GM21423 (cell line): ENCODE results near the gene CDH9.
"Not testable (repeated sequence)": the region's sequence is repeated elsewhere in the genome, so short reads cannot be mapped to it uniquely, and the experiment has no call there.

ENCODE experiments used
- ATAC-seq: cut with Tn5 transposase; IDR thresholded peaks from one replicate; pipeline ENCODE4 v1.9.1; 2021; ENCODE audit warnings: mild to moderate bottlenecking, moderate library complexity; ENCODE audit not compliant: unreplicated experiment

CDH9 gene

DNA sequence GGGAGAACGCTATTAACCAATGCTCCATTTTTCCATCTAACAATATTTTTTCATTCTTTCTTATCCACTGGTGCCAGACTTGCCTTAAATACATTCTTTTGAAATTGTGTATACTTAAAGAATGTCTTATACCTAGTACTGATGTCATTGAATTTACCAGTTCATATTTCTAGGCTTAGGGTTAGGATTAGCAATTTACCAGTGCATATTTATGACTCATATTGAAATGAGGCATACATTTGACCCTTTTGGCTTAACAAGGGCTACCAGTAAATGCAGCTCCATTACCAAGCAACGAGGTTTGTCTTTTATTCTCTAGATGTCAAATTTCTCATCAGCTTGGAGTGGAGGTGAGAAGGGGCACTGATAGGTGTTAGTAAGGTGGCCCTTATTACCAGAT is 89.5 kb downstream of the CDH9 start:
- no peak for ATAC-seq

DNA sequence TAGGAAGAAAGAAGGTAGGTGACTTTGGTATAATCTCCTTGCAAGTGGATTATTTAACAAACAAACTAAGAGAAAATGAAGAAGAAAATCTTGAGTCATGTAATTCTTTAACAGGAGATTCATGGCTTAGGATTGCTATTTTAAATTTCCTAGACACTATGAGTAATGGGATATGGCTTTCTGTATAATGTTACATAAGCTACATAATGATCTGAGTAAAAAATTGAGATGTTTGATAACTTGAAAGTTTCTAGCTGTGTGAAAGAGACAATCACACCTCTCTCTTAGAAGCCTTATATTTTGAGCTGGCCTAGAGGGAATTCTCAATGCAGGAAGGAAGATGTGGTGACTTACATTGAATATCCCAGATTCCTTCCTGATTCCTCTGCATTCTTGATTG is 92.5 kb downstream of the CDH9 start:
- ATAC-seq, result no peak

DNA sequence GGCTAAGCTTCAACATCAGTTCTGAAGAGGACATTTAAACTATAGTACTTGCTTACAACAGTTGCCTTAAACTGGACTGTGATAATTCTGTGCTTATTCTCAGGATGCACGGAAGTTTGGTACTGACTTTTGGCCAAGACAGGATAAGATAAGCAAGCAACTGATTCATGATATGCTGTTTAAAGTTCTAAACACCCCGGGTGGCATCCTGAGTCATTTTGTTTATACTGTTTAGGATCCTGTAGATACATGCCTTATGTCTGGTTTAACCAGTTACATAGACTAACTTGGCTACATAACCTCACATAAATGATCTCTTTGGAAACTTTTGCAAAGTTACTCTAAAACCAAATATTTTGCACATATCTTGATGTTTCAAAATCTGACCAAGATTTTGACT is 95.9 kb downstream of the CDH9 start:
- ATAC-seq, result no peak

DNA sequence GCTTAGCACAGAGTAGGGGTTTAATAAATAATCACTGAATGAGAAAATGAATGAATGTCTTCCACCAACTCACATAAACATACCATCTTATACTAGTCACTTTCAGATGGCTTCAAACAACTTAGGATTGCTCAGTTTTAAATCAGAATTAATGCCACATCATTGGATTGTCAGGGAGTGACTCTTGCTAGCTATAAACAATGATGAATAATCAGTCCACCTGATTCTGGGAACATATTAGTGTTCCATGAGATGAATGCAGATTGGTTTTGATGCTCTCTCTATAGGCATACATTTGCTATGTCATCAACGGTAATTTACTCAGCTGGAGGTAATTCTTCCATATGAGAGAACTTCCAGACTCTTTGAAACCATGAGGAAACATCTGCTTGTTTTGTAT is 97.4 kb downstream of the CDH9 start:
- no peak for ATAC-seq

DNA sequence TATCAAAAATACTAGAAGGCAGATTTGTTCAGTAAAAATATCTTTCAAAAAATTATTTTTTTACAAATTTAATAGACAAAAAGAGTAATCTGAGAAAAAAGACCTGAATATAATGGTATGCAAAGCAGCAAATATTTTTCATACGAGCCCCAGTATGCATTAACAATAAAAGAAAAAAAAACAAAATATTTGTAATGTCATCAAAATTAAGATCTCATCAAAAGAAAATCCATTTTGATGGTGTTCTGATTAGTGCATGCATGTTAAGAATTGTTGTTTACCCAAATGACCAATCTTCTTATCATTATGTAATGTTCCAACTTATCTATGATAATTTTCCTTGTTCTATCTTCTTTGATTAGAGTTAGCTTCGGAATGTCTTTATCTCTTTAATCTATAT is 106.1 kb downstream of the CDH9 start:
- ATAC-seq, result no peak

DNA sequence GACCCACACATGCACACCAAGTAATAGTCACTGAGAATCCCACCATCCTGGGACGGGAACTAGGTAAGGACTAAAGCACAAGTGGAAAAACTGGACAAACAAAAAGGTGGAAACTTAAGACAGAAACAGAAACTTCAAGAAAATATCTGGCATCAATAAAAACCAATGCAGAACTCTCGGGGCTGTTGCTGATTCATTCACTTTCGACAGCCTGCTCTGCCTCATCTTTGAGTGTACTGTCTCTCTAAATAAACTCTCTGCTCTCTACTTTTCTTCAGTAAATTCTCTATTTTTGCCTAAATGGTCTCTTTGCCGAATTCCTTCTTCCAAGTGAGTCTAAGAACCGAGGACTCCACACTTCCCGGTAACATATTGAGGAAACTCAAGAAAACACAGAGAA is 116.9 kb downstream of the CDH9 start:
- ATAC-seq, result no peak

DNA sequence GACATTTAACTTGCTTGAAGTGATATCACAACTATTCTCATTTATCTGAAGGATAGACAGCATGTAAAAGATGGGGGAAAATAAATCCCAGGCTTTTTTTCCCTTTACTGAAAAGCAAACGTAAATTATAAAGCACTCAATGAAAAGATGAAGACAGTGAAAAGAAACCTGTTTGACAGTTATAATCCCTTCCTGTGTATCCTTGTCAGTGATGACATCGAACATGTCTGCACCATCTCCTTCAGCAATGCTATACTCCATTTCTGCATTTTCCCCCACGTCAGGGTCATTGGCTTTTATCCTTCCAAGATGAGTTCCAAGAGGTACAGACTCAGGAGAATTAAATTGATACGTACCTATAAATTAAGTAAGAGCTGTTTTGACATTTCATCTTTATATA is 134.9 kb downstream of the CDH9 start:
- ATAC-seq, result no peak

DNA sequence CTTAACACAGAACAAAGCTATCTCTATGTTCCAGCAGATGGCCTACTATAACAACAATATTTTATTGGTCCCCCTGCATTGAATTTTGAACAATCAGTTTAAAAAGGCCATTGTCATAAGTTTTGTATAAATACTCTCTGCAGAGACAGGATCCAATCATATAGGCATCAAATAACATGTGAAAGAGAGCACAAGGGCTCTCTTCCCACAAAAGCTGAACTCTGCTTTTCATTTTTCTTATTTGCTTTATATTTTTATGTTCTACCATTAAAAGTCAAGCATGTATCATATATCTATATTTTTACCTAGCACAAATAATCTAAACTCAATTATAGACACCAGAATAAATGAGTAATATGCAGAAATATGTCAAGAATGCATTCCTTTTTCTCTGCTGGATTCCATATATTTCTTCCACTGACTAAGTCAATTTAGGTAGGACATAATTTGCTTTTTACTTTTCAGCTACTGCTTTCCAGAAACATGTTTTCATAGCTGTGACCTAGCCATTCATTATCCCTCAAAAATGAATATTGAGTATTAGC is 143.6 kb downstream of the CDH9 start:
- no peak for ATAC-seq

DNA sequence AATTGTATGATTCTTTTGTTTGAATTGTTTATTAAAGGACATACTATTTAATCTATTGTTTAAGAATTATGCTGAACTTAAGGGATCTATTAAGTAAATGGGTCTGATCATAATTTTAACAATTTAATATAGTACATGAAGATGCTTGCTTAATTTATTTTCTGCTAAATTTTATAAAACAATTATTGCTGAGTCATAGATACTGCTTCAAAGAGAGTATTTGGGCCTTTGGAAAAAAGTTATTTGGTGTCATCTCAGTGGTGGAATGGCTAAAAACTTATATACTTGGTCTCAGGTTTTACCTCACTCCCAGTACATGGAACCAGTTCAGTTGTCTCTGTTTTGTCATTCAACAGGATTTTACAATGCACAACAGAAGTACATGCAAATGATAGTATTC is 145.3 kb downstream of the CDH9 start:
- ATAC-seq, result no peak

DNA sequence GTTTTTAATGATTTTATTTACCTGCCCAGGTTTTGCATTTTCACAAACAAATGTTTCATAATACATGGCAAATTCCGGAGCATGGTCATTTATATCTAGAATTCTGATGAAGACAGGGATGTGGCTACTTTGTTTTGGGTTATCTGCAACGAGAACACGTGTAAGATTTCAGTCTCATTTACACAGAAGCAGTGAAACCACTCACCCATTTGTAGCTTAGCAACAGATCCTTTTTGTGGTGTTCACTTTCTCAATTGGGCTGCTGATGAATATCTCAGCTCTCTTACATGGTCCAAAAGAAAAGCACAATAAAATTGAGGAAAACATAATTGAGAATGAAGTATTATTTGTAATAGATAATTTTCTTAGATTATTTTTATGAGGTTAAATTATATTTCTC is 148.6 kb downstream of the CDH9 start:
- no peak for ATAC-seq

DNA sequence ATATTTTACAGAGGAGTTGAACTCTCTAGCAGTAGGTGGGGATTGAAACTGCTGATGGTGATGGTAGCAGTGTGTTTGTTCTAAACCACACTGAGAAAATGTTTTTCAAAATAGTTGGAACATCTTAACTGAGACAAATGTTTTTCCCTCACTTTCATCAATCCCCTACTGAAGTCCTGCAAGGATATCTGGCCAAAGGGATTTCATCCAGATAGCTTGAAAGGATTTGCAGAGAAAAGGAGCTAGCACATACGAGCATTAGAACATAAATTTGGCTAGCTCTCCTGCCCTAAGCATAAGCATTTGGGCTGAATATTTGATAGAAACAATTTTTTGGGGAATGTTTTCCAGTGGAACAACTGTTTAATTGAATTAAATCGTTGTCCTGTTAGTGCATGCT is 153.9 kb downstream of the CDH9 start:
- no peak for ATAC-seq

DNA sequence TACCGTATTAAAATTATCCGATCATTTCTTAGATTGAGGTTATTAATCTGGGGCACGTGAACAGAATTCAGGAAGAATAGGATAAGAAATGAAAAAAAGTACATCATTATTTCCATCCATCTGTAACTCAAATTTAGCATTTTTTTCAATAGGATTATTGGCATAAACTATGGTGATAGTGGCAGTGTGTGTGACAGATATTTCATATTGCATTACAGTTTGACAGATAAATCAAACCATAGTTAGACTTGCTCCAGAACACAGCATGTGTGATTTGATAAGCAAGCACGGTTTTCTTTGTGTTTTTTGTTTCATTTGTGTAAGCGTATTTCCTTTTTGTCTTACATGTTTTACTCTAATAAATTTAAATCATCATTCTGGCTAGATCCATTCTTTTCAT is 155.0 kb downstream of the CDH9 start:
- no peak for ATAC-seq

DNA sequence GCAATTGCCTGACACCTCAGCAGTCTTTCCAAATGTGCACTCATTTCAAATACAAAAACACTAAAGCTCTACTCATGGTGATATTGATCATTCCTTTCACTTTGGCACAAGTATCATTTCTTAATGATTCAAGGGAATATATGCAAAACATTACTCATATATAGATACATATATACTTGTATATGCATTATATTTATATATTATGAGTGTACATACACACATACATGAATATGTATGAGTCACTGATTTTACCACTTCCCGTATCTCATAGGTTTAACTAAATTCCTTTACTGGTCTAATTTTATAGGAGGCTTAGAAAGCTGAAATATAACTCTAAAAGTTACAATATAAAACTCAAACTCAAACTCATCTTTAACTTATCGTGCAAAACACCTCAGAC is 156.5 kb downstream of the CDH9 start:
- no peak for ATAC-seq

DNA sequence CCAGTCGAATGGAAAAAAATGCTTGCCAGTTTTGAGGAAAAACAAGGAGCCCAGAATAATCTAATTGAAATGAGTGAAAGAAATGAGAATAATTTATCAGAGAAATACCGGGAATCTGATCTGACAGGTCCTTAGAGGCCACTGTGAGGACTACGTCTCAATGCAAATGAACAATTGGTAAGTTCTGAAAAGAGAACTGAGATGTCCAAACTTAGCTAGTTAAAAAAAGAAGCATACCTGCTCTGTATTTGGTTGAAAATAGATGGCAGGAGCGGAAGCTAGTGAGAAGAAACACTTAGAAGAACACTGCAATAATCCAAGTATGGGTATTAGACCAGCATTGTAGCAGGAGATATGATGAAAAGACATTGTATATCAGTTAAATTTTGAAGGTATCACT is 161.2 kb downstream of the CDH9 start:
- no peak for ATAC-seq

DNA sequence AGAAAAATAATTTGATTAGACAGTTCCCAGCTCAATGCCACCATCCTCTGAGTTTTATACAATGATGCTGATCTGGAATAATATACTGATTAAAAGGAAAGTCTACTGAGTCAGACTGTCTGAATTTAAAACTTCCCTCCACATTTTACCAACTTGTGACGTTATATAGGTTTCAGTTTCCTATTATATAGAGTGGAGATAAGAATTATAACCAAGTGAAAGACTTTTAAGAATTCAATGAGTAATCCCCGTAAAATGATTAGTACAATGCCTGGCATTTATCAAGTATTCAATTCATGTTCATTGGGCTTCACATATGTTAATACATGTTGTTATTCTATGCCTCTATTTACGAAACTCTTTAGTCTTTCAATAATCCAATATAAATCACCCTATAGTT is 166.0 kb downstream of the CDH9 start:
- no peak for ATAC-seq

DNA sequence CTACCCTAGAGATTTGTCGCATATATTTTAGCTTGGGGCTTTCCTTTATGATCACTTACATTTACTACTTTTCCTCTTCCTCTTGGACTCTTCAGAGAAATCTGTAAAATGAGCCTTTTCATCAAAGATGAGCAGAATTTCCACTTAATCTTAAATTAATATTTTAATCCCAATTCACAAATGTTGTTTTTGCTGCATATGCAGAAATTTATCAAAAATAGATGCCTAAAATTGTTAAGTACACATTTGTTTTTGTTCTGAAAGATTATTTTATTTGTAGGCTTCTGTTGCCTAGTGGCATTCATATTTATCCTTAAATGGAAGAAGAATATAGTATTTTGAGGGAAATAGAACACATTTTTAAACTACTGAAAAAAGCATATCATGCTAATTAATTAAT is 168.6 kb downstream of the CDH9 start:
- ATAC-seq, result no peak

DNA sequence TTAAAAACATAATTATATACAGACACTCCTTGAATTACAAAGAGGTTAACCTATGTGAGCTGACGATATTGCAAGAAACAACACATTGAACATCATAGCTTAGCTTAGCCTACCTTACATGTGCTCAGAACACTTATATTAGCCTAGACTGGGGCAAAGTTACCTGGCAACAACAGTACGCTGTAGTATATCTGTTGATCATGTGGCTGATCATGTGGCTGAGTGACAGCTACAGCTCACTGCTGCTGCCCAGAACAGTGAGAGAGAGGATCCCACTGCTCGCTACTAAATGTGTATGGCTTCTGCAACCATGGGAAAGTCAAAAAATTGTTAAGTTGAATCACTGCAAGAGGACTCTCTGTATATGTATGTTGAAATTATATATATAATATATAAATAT is 169.9 kb downstream of the CDH9 start:
- no peak for ATAC-seq

DNA sequence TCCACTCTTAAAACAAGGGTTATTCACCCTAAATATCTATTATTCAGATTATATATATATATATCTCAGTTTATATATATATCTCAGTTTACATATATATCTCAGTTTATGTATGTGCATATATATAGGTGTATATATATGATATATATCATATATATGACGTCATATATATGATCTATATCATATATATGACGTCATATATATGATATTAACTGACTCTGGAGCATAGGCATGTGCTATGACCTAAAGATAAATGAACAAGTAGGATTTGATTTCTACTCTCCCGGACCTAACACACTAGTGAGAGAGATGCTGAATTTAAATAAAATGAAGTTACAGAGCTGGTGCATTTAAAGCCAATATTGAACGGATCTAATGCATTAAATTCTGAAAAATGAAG is 174.3 kb downstream of the CDH9 start:
- ATAC-seq, result no peak

DNA sequence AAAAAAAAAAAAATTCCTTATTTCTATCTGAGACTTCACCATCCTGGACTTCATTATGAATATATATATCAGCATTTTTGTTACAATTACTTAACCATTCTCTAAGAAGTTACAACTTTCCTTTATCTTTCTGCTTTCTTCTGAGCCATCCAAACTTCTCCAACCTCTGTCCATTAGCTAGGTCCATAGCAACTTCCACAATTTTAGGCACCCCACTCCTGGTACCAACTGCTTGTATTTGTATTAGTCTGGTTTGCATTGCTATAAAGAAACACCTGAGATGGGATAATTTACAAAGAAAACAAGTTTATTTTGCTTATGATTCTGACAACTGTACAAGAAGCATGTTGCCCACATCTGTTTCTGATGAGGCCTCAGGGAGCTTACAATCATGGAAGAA is 182.1 kb downstream of the CDH9 start:
- no peak for ATAC-seq

DNA sequence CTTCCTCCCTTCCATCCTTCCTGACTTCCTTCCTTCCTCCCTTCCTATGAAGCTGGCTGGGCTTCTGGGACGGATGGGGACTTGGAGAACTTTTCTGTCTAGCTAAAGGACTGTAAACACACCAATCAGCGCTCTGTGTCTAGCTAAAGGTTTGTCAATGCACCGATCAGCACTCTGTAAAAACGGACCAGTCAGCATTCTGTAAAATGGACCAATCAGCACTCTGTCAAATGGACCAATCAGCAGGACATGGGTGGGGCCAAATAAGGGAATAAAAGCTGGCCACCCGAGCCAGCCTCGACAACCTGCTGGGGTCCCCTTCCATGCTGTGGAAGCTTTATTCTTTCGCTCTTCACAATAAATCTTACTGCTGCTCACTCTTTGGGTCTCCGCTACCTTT is 185.9 kb downstream of the CDH9 start:
- not testable (repeated sequence) for ATAC-seq

DNA sequence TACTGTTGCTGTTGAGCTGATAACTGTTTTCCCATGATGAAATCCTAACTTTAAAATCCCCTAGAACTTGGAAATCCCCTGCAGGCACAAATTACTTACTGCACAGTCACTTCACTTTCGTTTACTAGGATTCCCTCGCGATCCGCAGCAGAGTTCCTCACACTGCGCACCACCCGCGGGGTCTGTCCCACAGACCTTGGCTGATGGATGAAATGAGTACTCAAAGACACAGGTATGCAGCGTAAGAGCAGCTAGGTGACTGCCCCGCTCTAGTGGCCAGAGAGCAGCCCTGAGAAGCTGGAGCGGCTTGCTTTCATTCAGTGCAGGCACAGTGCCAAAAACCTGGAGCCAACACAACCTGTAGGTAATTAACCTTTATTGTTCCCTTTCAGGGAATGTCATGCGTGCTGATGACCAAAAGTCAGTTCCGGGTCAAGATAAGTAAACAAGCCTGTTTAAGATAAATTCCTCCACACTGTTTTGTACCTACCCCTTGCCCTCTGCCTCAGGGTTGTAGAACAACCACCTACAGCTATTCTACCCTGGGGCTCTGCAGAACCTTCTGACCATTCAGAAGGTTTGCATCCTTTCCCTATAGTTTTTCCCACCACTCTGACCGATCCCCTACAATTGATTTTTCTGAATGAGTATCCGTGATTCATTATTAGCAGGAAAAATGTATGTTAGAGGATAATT is 191.2 kb downstream of the CDH9 start:
- ATAC-seq, result no peak

DNA sequence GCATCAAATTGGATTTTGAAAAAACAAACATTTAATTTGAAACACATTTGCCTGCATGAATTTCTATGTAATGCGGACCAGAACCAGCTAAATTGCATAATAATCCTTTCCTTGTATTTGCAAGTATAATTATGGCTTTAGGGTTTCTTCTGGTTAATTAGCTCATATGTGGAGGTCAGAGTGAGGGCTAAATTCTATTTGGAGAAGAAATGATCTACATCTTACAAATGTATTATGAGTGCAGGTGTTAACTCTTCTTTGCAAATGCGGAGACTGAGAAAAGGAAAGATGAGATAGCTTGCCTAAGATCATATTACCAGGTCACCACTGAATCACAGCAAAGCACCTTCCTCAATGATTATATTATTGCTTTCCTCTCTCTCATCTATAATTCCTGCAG is 194.7 kb downstream of the CDH9 start:
- ATAC-seq, result no peak

DNA sequence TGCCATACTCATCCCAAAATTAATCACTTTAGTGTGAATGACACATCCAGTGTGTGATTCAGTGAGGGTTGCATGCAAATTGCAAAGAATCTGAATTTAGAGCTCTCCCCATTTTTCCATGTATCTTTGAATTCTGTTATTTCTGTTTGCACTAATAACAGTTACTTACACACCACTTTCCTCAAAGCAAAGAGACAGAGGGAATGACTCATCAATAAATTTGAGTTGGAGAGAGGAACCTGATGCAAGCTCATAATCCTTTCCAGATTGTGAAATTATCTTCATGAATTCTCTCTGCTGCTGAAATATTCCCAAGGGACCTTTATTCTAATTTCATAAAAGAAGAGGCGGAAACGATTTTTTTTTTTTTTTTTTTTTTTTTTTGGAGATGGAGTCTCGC is 204.8 kb downstream of the CDH9 start:
- no peak for ATAC-seq
